ENCODE results near the gene OXSM.

The OXSM gene

DNA sequence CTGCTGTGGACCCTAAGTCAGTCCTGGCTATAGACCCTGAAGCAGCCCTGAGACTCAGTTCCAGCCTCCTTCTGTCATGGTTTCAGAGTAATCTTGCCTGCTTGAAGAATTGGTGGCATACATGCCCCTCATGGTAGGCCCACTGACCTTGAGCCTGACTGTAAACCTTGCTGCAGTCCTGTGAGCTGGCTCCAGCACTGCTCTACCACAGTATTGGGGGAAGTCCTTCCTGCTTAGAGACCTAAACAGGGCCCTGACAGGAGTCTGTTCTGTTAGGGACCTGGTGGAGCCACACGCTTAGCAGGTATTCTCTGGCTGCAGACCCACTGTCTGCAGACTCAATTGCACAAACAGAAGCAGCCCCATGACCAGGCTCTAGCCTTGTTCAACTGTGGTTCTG is 47.1 kb downstream of the OXSM start:
- no peaks in the 10 kb centered on the region for H3K4me1 ChIP-seq (ENCODE audit: insufficient read depth, low read length, severe bottlenecking)
- no peak overlapping the region for H3K4me2 ChIP-seq (ENCODE audit: low read length)
- H2AFZ ChIP-seq (ENCODE audit: low read length), result no peak overlapping the region
- H3K27me3 ChIP-seq (ENCODE audit: insufficient read depth, low read length), result no peaks in the 10 kb centered on the region
- no peaks in the 10 kb centered on the region for H4K20me1 ChIP-seq (ENCODE audit: insufficient read depth, low read length)
- no peaks in the 10 kb centered on the region for H3K9me2 ChIP-seq (ENCODE audit: low read depth, low read length)
- no peaks in the 10 kb centered on the region for H3K36me3 ChIP-seq (ENCODE audit: insufficient read depth, low read length)
- TF ChIP-seq, protein P1, sequence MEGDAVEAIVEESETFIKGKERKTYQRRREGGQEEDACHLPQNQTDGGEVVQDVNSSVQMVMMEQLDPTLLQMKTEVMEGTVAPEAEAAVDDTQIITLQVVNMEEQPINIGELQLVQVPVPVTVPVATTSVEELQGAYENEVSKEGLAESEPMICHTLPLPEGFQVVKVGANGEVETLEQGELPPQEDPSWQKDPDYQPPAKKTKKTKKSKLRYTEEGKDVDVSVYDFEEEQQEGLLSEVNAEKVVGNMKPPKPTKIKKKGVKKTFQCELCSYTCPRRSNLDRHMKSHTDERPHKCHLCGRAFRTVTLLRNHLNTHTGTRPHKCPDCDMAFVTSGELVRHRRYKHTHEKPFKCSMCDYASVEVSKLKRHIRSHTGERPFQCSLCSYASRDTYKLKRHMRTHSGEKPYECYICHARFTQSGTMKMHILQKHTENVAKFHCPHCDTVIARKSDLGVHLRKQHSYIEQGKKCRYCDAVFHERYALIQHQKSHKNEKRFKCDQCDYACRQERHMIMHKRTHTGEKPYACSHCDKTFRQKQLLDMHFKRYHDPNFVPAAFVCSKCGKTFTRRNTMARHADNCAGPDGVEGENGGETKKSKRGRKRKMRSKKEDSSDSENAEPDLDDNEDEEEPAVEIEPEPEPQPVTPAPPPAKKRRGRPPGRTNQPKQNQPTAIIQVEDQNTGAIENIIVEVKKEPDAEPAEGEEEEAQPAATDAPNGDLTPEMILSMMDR (IDR thresholded peaks at IDR 0.05; ENCODE audit: low read length), result no peak
- TF ChIP-seq EZH2 (IDR thresholded peaks at IDR 0.05; ENCODE audit: borderline replicate concordance, low read length), result no peak
- no peaks in the 10 kb centered on the region for H3F3A ChIP-seq (ENCODE audit: insufficient read depth, low read length)
- no peak overlapping the region for H3K27ac ChIP-seq (ENCODE audit: low read depth, low read length, poor library complexity, severe bottlenecking)
- no peaks in the 10 kb centered on the region for H3K79me2 ChIP-seq (ENCODE audit: insufficient read depth, low read length)
- no peak overlapping the region for H3K4me3 ChIP-seq (ENCODE audit: low read depth, low read length, poor library complexity, severe bottlenecking)
- no peak overlapping the region for H3K9ac ChIP-seq (ENCODE audit: low read length)
- H3K9me3 ChIP-seq (ENCODE audit: low read length), result no peaks in the 10 kb centered on the region

DNA sequence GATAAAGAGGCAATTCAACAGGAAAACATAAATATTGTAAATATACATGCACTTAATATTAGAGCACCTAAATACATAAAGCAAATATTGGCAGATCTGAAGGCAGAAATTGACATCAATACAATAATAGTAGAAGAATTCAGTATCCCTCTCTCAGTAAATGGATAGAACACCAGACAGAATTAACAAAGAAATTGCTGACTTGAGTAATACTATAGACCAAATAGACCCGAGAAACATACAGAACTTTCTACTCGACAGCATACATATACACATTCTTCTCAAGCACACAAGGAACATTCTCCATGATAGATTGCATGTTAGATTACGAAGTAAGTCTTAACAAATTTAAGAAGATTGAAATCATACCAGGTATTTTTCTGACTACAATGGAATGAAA is 50.2 kb downstream of the OXSM start:
- Histone ChIP-seq H3K9me2 (ENCODE audit: low read depth, low read length) (no peaks in the 10 kb centered on the region), H3K79me2 (ENCODE audit: insufficient read depth, low read length) (no peaks in the 10 kb centered on the region), H3K4me3 (ENCODE audit: low read depth, low read length, poor library complexity, severe bottlenecking) (no peak overlapping the region), H3F3A (ENCODE audit: insufficient read depth, low read length) (no peaks in the 10 kb centered on the region), H3K9me3 (ENCODE audit: low read length) (no peaks in the 10 kb centered on the region), H3K4me2 (ENCODE audit: low read length) (no peak overlapping the region), H3K4me1 (ENCODE audit: insufficient read depth, low read length, severe bottlenecking) (no peaks in the 10 kb centered on the region), H2AFZ (ENCODE audit: low read length) (no peak overlapping the region), H3K36me3 (ENCODE audit: insufficient read depth, low read length) (no peaks in the 10 kb centered on the region), H3K9ac (ENCODE audit: low read length) (no peak overlapping the region), H4K20me1 (ENCODE audit: insufficient read depth, low read length) (no peaks in the 10 kb centered on the region), H3K27ac (ENCODE audit: low read depth, low read length, poor library complexity, severe bottlenecking) (no peak overlapping the region), H3K27me3 (ENCODE audit: insufficient read depth, low read length) (no peaks in the 10 kb centered on the region)
- TF ChIP-seq, protein P1 (IDR thresholded peaks at IDR 0.05; ENCODE audit: low read length), result no peak
- TF ChIP-seq EZH2 (IDR thresholded peaks at IDR 0.05; ENCODE audit: borderline replicate concordance, low read length), result no peak

DNA sequence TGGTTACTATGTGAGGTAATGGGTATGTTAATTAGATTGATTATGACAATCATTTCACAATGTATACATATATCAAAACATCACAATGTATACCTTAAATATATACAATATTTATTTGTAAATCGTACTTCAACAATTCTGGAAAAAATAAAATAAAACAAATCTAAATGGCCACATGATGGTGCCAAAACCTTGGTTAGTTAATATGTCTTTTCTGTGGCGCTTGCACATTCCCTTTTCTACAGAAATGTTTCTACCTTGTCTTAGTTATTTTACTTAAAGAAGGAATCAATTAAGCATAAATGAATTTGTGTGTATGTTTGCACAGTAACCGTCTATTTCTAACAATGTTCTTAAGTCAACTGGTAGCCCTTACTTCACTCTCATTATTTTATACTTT is 53.4 kb downstream of the OXSM start:
- H3K36me3 ChIP-seq (ENCODE audit: insufficient read depth, low read length), result no peaks in the 10 kb centered on the region
- no peak overlapping the region for H2AFZ ChIP-seq (ENCODE audit: low read length)
- no peaks in the 10 kb centered on the region for H3K9me3 ChIP-seq (ENCODE audit: low read length)
- no peaks in the 10 kb centered on the region for H3K27me3 ChIP-seq (ENCODE audit: insufficient read depth, low read length)
- H4K20me1 ChIP-seq (ENCODE audit: insufficient read depth, low read length), result no peaks in the 10 kb centered on the region
- H3K27ac ChIP-seq (ENCODE audit: low read depth, low read length, poor library complexity, severe bottlenecking), result no peak overlapping the region
- no peak overlapping the region for H3K4me2 ChIP-seq (ENCODE audit: low read length)
- H3K79me2 ChIP-seq (ENCODE audit: insufficient read depth, low read length), result no peaks in the 10 kb centered on the region
- H3K9me2 ChIP-seq (ENCODE audit: low read depth, low read length), result no peaks in the 10 kb centered on the region
- H3F3A ChIP-seq (ENCODE audit: insufficient read depth, low read length), result no peaks in the 10 kb centered on the region
- H3K4me1 ChIP-seq (ENCODE audit: insufficient read depth, low read length, severe bottlenecking), result no peaks in the 10 kb centered on the region
- H3K9ac ChIP-seq (ENCODE audit: low read length), result no peak overlapping the region
- no peak overlapping the region for H3K4me3 ChIP-seq (ENCODE audit: low read depth, low read length, poor library complexity, severe bottlenecking)
- TF ChIP-seq EZH2 (IDR thresholded peaks at IDR 0.05; ENCODE audit: borderline replicate concordance, low read length), result no peak
- TF ChIP-seq, protein P1 (IDR thresholded peaks at IDR 0.05; ENCODE audit: low read length), result no peak
